Left ventricle myocardium superior (tissue), 1 donor: ENCODE measurements around the gene QTRT2. TPM values are rescaled to one million over a fixed set of nuclear protein-coding genes. Genes with fewer than 3 reads are reported as not detected.
A peak's percentile ranks its signal among the peaks of the same experiment; 100 is the strongest.

ENCODE experiments used
- ATAC-seq: fragments of 200-7000 bp; cut with Tn5 transposase; one replicate; pipeline ENCODE4 v1.9.1; 2020; ENCODE audit warnings: mild to moderate bottlenecking, moderate library complexity
- DNase-seq: peaks from one replicate; pipeline ENCODE4 v3.0.0-alpha.2; 2020
- intact Hi-C: fragments of 100-400 bp; cut with micrococcal nuclease; formaldehyde crosslinking; loops from one replicate; pipeline ENCODE4 v1.11.0; 2022
- total RNA-seq: library from RNA; stranded (reverse); fragmentation: NEBNext Ultra II Directional; extraction: Animal tissue kit (Norgen Biotek cat#: 25700); gene quantifications from one replicate; pipeline ENCODE4 v1.2.1, GENCODE V29; 2021
- donor health status: DM: no; HTN: yes; CAD: no; lungs with severe emphysema.

QTRT2 gene
- total RNA-seq, 1 donor from 2014 or later: 3.6 TPM

- no peak for ATAC-seq
- no peak for DNase-seq
- intact Hi-C loops: no loop called here
These were observed 11.8 kb downstream of the QTRT2 start for GRCh38 chr3:114068336-114068735.

GRCh38 chr3:114071786-114072185 lies 15.2 kb downstream of the QTRT2 start:
- no peak for ATAC-seq
- no peak for DNase-seq
- intact Hi-C loops: no loop called here

- ATAC-seq: no peak
- no peak for DNase-seq
- intact Hi-C loops: no loop called here
These were observed 20.2 kb downstream of the QTRT2 start for GRCh38 chr3:114076711-114077110.

- ATAC-seq (no peak), DNase-seq (no peak)
- intact Hi-C loops: no loop called here
These were observed 21.6 kb downstream of the QTRT2 start for GRCh38 chr3:114078126-114078525.

GRCh38 chr3:114079761-114080160 lies 23.2 kb downstream of the QTRT2 start:
- intact Hi-C loops: no loop called here
- DNase-seq: no peak
- ATAC-seq: no peak

- no peak for DNase-seq
- no peak for ATAC-seq
- intact Hi-C loops: no loop called here
These were observed 23.7 kb downstream of the QTRT2 start for GRCh38 chr3:114080201-114080600.

- ATAC-seq: no peak
- no peak for DNase-seq
- intact Hi-C loops: no loop called here
These were observed 24.5 kb downstream of the QTRT2 start for GRCh38 chr3:114081037-114081436.

GRCh38 chr3:114083112-114083511 lies 26.6 kb downstream of the QTRT2 start:
- DNase-seq (no peak), ATAC-seq (no peak)
- intact Hi-C loops: no loop called here

GRCh38 chr3:114086356-114086755 lies 29.8 kb downstream of the QTRT2 start:
- no peak for ATAC-seq
- DNase-seq: no peak
- intact Hi-C loops: no loop called here

- ATAC-seq (no peak), DNase-seq (no peak)
- intact Hi-C loops: no loop called here
These were observed 33.1 kb downstream of the QTRT2 start for GRCh38 chr3:114089675-114090074.

- intact Hi-C loops: no loop called here
- peak; percentile 29 for ATAC-seq
- no peak for DNase-seq
These were observed 35.8 kb downstream of the QTRT2 start for GRCh38 chr3:114092151-114093015.

- ATAC-seq (no peak), DNase-seq (no peak)
- intact Hi-C loops: no loop called here
These were observed 36.5 kb downstream of the QTRT2 start for GRCh38 chr3:114093016-114093380.

- DNase-seq (no peak), ATAC-seq (no peak)
- intact Hi-C loops: no loop called here
These were observed 37.1 kb downstream of the QTRT2 start for GRCh38 chr3:114093596-114093995.

- DNase-seq (no peak), ATAC-seq (no peak)
- intact Hi-C loops: no loop called here
These were observed 39.3 kb downstream of the QTRT2 start for GRCh38 chr3:114095796-114096195.

- DNase-seq (no peak), ATAC-seq (no peak)
- intact Hi-C loops: no loop called here
These were observed 44.6 kb downstream of the QTRT2 start for GRCh38 chr3:114101101-114101500.

GRCh38 chr3:114103181-114103580 lies 46.6 kb downstream of the QTRT2 start:
- no peak for ATAC-seq
- intact Hi-C loops: no loop called here
- DNase-seq: no peak

- ATAC-seq (no peak), DNase-seq (no peak)
- intact Hi-C loops: no loop called here
These were observed 47.3 kb downstream of the QTRT2 start for GRCh38 chr3:114103858-114104257.

- DNase-seq (no peak), ATAC-seq (no peak)
- intact Hi-C loops: no loop called here
These were observed 47.9 kb downstream of the QTRT2 start for GRCh38 chr3:114104414-114104813.

GRCh38 chr3:114108137-114108536 lies 51.6 kb downstream of the QTRT2 start:
- intact Hi-C loops: no loop called here
- no peak for ATAC-seq
- no peak for DNase-seq

- DNase-seq (no peak), ATAC-seq (no peak)
- intact Hi-C loops: no loop called here
These were observed 53.9 kb downstream of the QTRT2 start for GRCh38 chr3:114110439-114110838.

- ATAC-seq (no peak), DNase-seq (no peak)
- intact Hi-C loops: no loop called here
These were observed 54.7 kb downstream of the QTRT2 start for GRCh38 chr3:114111060-114111770.
